Measurements from ENCODE around the gene GDF2. TPM values are rescaled to one million over a fixed set of nuclear protein-coding genes. Genes with fewer than 3 reads are reported as not detected.

The GDF2 gene
- total RNA-seq, 1 donor from 2014 or later: not detected

DNA sequence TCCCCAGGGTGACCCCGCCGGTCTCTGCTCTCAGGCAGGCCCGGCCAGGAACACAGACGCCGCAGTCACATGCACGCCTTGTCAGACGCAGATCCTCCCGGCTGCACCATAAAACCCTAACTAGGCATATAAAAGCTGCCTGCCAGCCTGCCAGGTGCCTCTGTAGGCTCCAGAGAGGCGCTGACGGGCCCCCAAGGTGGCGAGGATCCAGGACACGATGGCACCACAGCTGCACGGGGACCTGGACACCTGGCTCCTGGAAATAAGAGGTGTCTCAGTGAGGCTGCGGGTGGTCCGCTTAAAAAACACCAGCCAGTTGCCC, 44.1 kb upstream of the GDF2 start:
- no peaks in the 10 kb centered on the region for H3K4me1 Mint-ChIP-seq (ENCODE audit: unreplicated experiment)
- H3K9me3 Mint-ChIP-seq: no peaks in the 10 kb centered on the region
- TF ChIP-seq, protein P1, sequence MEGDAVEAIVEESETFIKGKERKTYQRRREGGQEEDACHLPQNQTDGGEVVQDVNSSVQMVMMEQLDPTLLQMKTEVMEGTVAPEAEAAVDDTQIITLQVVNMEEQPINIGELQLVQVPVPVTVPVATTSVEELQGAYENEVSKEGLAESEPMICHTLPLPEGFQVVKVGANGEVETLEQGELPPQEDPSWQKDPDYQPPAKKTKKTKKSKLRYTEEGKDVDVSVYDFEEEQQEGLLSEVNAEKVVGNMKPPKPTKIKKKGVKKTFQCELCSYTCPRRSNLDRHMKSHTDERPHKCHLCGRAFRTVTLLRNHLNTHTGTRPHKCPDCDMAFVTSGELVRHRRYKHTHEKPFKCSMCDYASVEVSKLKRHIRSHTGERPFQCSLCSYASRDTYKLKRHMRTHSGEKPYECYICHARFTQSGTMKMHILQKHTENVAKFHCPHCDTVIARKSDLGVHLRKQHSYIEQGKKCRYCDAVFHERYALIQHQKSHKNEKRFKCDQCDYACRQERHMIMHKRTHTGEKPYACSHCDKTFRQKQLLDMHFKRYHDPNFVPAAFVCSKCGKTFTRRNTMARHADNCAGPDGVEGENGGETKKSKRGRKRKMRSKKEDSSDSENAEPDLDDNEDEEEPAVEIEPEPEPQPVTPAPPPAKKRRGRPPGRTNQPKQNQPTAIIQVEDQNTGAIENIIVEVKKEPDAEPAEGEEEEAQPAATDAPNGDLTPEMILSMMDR (conservative IDR thresholded peaks at IDR 0.05): no peak
- H3K36me3 Mint-ChIP-seq: no peaks in the 10 kb centered on the region
- no peak overlapping the region for H3K4me3 Mint-ChIP-seq
- no peak overlapping the region for H3K27ac Mint-ChIP-seq
- no peak for DNase-seq (ENCODE audit: extremely low spot score, unreplicated experiment)
- H3K27me3 Mint-ChIP-seq: peaks cover 33% of the 10 kb centered on the region

DNA sequence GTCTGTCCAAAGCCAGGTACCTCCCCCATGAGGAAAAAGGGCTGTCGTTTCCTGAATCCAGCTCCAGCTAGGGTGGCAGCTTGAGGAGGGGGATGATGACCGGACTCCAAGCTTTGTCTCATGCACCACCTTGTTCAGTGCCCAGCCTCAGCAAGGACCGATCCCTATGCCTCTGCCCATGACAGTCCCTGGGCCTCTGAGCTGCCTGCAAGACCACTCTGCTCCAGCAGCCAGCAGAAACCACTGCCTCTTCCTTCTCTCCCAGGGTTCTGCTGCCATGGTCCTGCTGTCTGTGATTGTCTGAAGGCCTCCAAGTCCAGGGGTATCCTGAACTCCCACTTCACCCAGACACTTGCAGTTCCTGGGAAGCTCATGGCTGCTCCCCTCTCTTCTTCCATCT, 43.5 kb upstream of the GDF2 start:
- no peak for DNase-seq (ENCODE audit: extremely low spot score, unreplicated experiment)
- TF ChIP-seq, protein P1 (conservative IDR thresholded peaks at IDR 0.05): no peak
- Mint-ChIP-seq H3K36me3 (no peaks in the 10 kb centered on the region), H3K27ac (no peak overlapping the region), H3K4me1 (ENCODE audit: unreplicated experiment) (no peaks in the 10 kb centered on the region), H3K27me3 (peaks cover 33% of the 10 kb centered on the region), H3K4me3 (no peak overlapping the region), H3K9me3 (no peaks in the 10 kb centered on the region)

DNA sequence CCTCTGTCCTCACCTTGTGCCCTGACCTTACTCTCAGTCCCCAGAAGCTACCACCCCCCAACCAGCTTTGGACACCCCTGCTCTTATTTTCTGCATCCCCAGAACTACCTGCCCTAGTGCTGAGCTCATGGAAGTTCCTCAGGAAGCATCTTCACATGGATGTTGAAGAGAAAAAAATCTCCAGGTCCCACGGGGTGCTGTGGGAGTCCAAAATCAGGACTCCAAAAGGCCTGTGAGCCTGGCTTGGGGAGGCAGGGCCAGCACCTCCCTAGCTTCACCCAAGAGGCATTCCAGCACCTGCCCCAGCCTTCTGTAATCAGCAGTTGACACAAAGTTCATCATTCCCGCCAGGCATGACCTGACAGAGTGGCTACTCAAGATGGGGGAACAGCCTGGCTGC, 43.0 kb upstream of the GDF2 start:
- no peak overlapping the region for H3K27ac Mint-ChIP-seq
- no peaks in the 10 kb centered on the region for H3K9me3 Mint-ChIP-seq
- no peaks in the 10 kb centered on the region for H3K4me1 Mint-ChIP-seq (ENCODE audit: unreplicated experiment)
- H3K4me3 Mint-ChIP-seq: no peak overlapping the region
- DNase-seq (ENCODE audit: extremely low spot score, unreplicated experiment): no peak
- peaks cover 33% of the 10 kb centered on the region for H3K27me3 Mint-ChIP-seq
- H3K36me3 Mint-ChIP-seq: no peaks in the 10 kb centered on the region
- TF ChIP-seq, protein P1 (conservative IDR thresholded peaks at IDR 0.05): no peak

DNA sequence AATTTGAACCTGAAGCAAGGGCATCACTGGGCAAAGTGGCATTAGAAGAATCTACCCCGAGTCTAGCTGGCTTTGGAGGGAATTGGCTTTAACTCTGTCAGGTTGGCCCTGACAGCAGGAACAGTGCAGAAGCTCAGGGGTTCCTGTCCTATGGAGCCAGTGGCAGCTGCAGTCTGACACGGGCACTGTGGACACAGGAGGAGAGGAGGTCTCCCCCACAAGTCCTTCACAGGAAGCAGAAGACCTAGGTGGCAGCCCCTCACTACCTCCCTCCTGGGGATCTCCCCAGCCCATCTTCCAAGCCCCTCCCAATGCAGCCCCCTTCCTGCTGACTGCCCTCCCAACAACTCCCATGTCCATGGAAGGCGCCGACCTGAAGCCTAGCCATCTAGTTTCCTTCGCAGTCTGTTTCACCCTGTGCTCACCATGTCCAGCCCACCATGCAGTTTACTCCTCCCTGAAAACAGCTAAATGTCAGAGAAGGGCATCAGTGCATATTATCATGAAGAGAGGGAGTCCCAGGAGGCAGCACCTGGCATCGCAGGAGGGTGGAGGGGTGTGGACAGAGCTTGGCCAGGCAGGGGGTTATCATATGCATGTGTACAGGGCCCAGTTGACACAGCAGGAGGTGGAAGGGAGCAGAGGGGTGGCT, 40.1 kb upstream of the GDF2 start:
- H3K4me1 Mint-ChIP-seq (ENCODE audit: unreplicated experiment): no peaks in the 10 kb centered on the region
- H3K9me3 Mint-ChIP-seq: no peaks in the 10 kb centered on the region
- H3K4me3 Mint-ChIP-seq: no peak overlapping the region
- H3K27ac Mint-ChIP-seq: no peak overlapping the region
- TF ChIP-seq, protein P1 (conservative IDR thresholded peaks at IDR 0.05): no peak
- no peaks in the 10 kb centered on the region for H3K36me3 Mint-ChIP-seq
- DNase-seq (ENCODE audit: extremely low spot score, unreplicated experiment): no peak
- peaks cover 28% of the 10 kb centered on the region for H3K27me3 Mint-ChIP-seq

DNA sequence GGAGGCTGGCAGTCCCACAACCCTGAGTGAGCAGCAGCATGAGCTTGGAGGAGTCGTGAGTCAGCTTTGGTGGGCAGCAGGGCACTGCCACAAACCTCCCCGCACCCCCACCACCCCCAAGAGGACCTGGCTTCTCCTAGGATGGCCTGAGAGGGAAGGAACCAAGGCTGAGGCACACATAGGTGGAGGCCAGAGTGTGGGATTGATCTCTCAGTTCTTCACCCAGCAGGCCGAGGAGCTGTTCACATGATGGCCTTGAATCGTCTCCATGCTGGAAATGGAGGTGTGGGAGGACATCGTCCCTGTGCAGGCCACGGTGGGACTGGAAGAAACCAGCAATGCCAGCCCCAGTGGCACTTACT, 39.6 kb upstream of the GDF2 start:
- H3K36me3 Mint-ChIP-seq: no peaks in the 10 kb centered on the region
- H3K4me1 Mint-ChIP-seq (ENCODE audit: unreplicated experiment): no peaks in the 10 kb centered on the region
- peaks cover 26% of the 10 kb centered on the region for H3K27me3 Mint-ChIP-seq
- H3K4me3 Mint-ChIP-seq: no peak overlapping the region
- H3K27ac Mint-ChIP-seq: no peak overlapping the region
- TF ChIP-seq, protein P1 (conservative IDR thresholded peaks at IDR 0.05): no peak
- H3K9me3 Mint-ChIP-seq: no peaks in the 10 kb centered on the region
- no peak for DNase-seq (ENCODE audit: extremely low spot score, unreplicated experiment)

Data from type B pancreatic cell (in vitro differentiated cells).